Measurements from ENCODE around the gene MAN1B1.
"Not testable (repeated sequence)": the region's sequence is repeated elsewhere in the genome, so short reads cannot be mapped to it uniquely, and the experiment has no call there.

The MAN1B1 gene

GRCh38 chr9:137112564-137113384, 26.0 kb downstream of the MAN1B1 start:
- no peak for DNase-seq

- no peak for DNase-seq
Measured at GRCh38 chr9:137113385-137114159, 26.8 kb downstream of the MAN1B1 start.

- DNase-seq: no peak
Measured at GRCh38 chr9:137114220-137114612, 27.4 kb downstream of the MAN1B1 start.

- peak; percentile 10 for DNase-seq
Measured at GRCh38 chr9:137114613-137115393, 28.0 kb downstream of the MAN1B1 start, which contains the start of gene DPP7. DPP7 (minus strand) TSS chr9:137114733; CDS start chr9:137114713, 20 bp downstream.

GRCh38 chr9:137115394-137116026, 28.7 kb downstream of the MAN1B1 start:
- DNase-seq: no peak

GRCh38 chr9:137116027-137116507, 29.3 kb downstream of the MAN1B1 start:
- no peak for DNase-seq

- DNase-seq: no peak
Measured at GRCh38 chr9:137116728-137117127, 29.9 kb downstream of the MAN1B1 start.

- no peak for DNase-seq
Measured at GRCh38 chr9:137117269-137117731, 30.5 kb downstream of the MAN1B1 start.

GRCh38 chr9:137118092-137118603, 31.4 kb downstream of the MAN1B1 start:
- not testable (repeated sequence) for DNase-seq

- DNase-seq: not testable (repeated sequence)
Measured at GRCh38 chr9:137121927-137122795, 35.4 kb downstream of the MAN1B1 start.

- DNase-seq: not testable (repeated sequence)
Measured at GRCh38 chr9:137122796-137123467, 36.1 kb downstream of the MAN1B1 start.

- DNase-seq: no peak
Measured at GRCh38 chr9:137123468-137123837, 36.7 kb downstream of the MAN1B1 start.

GRCh38 chr9:137123952-137124462, 37.2 kb downstream of the MAN1B1 start:
- DNase-seq: not testable (repeated sequence)

GRCh38 chr9:137126786-137127185, 40.0 kb downstream of the MAN1B1 start:
- DNase-seq: no peak

- DNase-seq: no peak
Measured at GRCh38 chr9:137127301-137128157, 40.7 kb downstream of the MAN1B1 start.

GRCh38 chr9:137128158-137128861, 41.5 kb downstream of the MAN1B1 start:
- DNase-seq: no peak

GRCh38 chr9:137128862-137129455, 42.2 kb downstream of the MAN1B1 start:
- DNase-seq: no peak

Data from NCI-H2227 treated with DMSO at 0.1 percent for 48 hours (cell line).